Superior temporal gyrus (tissue), 1 donor: ENCODE data around the gene ZFAND2A.
"Not testable (repeated sequence)": the region's sequence is repeated elsewhere in the genome, so short reads cannot be mapped to it uniquely, and the experiment has no call there.

ENCODE experiments used
- DNase-seq: peaks from one replicate; pipeline ENCODE4 v3.0.0-alpha.2; 2016; ENCODE audit errors: extremely low spot score

The ZFAND2A gene

DNA sequence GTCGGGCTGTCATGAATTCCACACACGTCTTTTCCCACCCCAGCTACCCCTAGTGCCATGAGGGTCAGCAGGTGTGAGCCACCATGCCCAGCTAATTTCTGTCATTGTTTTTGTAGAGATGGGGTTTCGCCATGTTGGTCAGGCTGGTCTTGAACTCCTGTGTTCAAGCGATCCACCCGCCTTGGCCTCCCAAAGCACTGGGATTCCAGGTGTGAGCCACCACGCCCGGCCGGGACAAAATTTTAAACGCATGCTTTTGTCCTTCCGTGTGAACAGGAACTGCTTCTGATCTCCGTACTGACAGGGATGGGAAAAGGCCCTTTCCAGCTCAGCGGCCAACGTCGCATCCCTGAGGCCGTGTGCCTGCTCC lies 15.6 kb upstream of the ZFAND2A start:
- no peak for DNase-seq

DNA sequence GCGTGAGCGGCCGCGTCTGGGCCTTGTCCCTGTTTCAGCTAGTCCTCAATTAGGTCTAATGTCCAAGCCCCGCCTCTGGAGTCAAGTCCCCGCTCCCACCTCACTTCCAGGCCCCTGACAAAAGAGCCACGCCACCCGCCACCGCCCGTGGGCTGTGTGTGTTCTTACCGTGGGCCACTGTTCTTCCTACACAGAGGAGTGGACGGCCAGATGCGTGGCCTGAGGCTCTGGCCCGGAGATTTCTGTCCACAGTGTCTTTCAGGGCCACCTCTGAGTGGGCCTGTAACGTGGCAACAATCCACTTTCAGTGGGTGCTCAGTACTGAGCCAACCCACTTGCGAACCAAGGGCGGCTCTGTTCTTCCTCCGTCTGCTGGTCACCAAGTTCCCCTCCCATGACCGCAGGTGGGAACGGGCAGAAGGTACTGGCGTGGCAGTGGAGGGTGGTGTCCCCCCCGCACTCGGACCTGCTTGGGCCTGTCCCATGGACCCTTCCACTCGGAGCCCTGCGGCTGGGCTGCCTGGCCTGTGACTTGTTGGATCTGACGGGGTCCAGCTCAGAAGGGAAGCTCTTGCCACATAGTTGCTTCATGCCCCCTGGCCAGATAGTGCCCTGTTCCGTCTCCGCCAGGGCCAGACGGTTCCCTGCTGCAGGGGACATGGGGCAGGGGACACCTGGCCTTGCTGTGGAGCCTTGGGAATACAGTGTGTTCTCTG lies 15.0 kb upstream of the ZFAND2A start:
- no peak for DNase-seq

DNA sequence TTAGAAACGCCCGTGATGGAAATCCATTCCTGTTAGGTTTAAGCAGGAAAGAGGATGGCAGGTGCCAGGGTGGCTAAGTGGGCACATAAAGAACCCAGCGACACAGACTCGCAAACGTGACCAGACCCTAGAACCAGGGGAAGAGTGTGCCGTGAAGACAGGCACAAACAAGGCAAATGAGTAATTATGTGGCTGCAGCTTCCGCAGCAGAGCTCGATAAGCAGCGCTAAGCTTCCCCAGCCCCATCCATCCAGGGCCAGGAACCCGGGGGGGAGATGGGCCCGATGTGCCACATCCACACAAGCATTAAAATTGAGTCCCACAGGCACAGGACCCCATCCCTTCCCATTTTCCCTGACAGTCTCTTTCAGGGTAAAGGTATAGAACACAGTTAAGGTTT lies 14.0 kb upstream of the ZFAND2A start:
- DNase-seq: no peak

DNA sequence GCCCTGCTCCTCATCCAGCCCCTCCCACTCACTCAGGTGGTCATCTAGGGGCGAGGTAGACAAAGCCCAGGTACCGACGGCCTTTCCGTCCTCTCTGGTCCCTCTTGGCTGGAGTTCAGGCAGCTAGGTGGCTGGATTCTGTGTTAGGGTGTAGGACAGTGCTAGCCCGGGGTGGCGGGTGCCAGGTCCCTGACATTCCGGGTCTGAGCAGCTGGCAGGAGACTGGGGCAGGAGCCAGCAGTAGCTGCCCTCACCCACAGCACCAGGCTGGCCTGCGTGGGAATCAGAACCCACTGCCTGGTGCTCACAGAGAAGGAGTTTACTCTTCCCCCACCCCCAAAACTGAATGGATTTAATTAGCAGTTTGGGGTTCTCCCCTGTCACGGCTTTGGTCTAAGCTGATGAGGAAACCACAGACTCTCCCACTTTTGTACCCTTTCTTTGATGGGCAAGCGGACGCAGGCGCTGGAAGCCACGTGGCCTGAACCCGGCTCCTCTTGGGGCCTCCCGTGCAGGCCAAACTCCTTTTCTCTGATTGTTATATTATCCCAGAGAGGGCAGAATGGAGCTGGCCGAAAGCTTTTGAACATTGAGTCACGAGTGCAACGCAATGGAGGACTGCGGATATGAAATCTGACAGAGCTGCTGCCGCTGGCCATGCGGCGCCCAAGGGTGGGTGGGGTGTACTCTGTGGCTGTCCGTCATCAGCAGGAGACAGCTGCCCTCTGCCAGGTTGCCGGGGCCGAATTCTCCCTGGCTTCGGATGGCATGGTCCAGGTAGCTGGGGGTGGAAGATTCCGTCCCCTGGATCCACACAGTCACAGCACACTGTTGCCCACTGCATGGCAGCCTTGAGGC lies 12.9 kb upstream of the ZFAND2A start:
- DNase-seq: no peak

DNA sequence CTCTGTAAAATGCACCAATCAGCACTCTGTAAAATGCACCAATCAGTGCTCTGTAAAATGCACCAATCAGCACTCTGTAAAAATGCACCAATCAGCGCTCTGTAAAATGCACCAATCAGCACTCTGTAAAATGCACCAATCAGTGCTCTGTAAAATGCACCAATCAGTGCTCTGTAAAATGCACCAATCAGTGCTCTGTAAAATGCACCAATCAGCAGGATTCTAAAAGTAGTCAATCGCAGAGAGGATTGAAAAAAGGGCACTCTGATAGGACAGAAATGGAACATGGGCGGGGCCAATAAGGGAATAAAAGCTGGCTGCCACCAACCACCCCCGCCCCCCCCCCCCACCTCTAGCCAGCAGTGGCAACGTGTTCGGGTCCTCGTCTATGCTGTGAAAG lies 11.5 kb upstream of the ZFAND2A start:
- not testable (repeated sequence) for DNase-seq

DNA sequence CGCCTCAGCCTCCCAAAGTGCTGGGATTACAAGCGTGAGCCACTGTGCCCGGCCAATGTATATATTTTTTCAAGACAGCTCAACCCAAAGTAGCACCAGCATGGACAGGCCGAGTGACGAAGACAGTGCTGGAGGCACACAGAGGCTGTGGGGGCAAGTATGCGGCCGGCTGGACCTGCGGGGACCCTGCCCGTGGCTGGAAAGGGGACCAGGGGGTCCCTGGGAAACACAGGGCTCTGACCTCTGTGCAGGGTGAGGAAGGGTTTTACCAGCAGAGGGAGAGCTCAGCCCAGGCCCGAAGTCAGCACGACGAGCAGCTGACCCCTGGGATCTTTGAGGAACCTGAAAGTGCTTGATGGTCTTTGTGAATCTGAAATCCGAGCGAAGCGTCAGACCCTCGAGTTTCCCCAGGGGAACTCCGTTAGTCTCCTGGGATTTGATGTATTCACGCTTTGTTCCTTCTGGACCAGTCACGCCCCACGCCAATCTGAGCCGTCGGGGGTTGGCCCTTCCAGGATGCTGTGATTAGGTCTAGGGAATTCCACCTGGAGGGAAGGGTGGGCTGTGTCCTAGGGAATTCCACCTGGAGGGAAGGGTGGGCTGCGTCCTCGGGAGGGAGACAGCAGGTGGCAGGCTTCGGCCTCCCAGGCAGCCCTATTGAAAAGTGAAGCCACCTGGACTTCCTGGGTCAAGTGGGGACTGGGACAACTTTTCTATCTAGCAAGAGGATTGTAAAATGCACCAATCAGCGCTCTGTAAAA lies 10.9 kb upstream of the ZFAND2A start:
- DNase-seq: no peak

DNA sequence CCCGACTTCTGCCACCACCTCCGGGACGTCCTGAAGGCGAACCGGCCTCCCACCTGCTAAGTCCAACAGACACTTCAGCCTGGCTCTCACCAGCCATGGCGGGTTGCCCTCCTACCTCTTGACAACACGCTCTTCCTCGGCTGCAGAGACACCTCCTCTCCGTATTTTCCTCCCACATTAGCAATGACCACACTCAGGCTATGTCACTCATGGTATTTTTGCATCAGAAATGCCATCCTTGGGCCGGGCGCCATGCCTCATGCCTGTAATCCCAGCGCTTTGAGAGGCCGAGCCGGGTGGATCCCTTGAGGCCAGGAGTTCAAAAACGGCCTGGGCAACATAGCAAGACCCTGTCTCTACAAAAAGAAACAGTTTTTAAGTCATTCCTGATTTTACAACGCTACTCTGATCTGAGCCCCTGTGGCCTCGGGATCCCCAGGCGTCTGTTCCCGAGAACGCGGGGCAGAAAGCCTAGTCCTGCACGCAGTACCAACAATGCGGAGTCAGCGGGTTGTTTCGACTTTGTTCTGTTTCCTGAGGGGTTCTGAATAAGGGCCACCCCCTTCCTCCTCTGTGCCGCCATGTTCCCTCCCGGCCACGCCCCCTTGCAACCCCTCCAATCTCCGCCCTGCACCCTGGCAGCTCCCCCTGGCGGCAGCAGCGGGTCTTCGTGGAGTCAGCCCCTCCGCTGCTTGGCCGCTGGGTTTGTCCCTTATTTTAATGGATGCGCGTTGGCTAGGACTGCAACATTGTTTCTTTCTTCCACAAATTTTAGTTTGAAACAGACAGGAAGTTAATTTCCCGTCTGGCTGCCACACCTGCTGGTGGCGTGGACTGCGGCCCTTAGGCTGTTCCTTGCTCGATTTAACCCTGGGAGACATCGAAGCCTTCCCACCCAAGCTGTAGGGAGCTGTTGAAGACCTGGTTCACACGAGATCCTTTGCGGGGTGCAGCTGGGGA lies 9.7 kb upstream of the ZFAND2A start:
- DNase-seq: peak; percentile 57

DNA sequence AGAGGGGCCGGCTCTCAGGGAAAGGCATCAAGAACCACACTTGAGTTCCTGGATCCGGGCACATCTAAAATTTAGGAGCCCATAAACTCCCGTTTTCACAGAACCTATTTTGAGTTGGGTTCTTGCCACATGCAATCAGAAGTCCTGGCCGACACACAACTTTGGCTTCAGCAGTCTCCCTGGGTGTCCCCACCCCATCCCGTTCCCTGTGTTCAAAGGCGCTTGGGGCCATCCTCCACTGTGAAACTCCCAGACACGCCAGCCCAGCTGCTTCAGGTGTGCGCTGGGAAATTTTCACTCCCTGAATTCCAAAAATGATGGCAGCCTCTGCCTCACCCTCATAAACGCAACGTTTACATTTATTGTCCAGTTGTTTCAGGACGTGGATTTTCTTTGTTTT lies 8.4 kb upstream of the ZFAND2A start:
- DNase-seq: no peak

DNA sequence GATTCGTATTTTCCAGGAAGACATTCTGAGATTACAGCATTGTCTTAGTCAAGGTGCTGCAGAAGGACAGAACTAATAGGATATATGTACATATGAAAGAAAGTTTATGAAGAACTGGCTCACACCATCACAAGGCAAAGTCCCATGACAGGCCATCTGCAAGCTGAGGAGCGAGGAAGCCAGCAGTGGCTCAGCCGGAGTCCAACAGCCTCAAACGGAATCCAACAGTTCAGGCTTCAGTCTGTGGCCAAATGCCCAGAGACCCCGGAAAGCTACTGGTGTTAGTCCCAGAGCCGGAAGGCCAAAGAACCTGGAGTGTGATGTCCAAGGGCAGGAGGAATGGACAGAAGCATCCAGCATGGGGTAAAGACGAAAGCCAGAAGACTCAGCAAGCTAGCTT lies 4.4 kb upstream of the ZFAND2A start:
- no peak for DNase-seq

DNA sequence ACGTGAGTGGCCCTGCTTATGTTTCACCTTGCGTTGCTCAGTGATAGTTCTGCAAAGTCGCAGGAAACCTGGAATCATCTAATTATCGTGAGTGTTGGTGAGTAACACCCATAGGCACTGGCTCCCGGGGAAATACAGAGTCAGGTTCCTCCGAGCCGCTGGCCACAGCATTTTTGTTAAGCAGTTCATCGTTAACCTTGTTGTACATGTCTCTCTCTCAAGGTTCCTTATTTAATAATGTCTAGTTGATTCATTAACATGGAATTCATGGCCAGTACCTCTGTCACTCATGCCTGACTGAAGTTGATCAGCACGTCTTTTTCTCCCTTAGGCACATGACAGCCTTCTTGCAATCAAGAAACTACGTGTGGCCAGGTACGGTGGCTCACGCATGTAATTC lies 3.1 kb upstream of the ZFAND2A start:
- DNase-seq: no peak

DNA sequence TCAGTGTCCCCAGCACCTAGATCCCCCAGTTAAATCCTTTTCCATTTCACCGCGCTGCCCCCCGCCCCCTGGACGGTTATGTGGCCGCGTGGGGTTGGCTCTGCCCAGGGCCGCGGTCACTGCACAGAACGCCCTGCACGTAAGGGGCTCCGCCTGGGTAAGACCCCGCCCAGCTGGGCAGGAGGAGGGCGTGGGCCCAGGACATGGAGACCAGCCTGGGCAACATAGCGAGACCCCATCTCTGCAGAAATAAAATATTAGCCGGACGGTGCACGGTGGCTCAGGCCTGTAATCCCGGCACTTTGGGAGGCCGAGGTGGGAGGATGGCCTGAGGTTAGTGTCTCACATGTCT lies 650 bp upstream of the ZFAND2A start:
- no peak for DNase-seq

DNA sequence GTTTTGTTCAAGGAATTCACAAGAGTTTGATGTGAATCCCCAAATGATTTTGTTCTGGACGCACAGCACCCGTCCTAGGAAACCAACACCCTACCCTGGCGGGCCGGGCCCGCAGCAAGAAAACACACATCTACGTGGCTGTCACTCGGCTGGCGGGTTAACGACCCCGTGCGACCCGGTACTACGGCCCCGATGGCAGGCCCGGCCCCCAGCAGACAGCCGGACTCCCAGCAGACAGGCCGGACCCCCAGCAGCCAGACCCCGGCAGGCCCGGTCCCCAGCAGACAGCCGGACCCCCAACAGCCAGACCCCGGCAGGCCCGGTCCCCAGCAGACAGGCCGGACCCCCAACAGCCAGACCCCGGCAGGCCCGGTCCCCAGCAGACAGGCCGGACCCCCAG lies 765 bp downstream of the ZFAND2A start:
- not testable (repeated sequence) for DNase-seq

DNA sequence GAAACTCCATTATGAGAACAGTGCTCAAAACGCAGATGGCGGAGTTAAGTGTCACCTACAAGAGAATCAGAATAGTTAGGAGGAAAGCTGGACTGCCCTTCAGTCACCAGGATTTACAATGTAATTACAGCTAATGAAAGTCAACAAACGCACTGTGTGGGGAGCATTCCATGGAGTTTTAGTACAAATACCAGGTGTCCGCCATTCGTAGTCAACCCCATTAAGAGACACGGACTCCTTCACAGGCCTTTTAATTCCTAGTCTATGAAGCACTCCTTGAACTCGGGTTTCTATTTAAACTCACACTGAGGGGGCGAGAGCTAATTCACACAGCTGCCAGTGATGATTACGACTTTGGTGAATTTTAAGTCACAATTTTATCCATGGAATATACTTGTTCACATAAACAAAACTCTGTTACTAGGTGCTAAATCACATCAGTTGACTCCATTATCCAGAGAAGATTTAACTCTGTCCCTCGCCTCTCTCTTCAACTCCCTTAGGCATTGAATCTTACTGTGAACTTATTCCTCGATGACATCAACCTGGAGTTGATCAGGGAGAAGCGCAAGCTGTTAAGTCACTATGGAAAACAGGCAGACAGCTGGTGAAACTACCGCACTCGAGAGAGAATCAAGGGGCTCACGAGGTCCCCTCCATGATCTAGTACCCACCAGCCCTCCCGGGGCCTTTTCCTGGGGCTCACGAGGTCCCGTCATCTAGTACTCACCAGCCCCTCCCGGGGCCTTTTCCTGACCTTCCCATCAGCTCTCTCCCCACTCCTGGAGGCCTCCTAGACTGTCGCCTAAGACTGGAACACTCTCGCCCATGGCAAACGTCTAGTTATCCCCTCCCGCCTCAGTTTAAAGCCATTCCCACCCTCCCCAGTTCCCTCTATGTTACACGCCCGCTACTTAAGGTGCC lies 1.5 kb downstream of the ZFAND2A start:
- no peak for DNase-seq

DNA sequence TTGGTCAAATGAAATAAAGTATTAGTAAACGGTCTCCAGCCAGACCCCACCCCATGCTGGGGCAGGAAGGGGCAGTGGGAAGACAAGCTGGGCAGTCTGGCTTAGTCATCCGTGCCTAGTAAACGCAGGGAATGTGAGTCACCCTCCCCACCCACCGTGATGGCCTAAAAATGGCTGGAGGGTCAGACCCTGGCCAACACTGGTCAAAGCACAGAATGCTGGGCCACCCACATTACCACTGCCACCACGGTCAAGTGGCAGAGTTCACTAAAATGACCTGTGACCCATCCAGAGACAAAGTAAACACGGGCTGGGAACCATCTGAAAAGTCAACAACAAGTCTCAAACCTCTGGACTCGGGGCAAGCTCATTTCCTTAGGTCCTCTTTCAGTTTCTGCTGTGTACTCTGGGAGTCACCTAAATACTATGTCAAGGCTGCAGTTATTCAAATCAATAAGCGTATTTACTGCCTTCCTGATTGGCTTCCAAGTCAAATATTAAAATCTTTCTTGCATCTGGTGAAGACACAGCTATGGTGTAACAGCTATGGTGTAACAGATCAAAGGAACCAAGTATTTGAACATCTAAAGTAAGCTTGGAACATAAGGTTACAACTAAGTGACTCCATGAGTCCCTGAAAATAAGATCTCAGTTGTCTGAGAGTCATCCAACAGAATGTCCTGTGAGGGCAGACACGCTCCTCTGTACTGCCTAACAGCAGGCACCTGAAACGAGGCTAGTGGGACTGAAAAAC lies 3.0 kb downstream of the ZFAND2A start:
- DNase-seq: no peak

DNA sequence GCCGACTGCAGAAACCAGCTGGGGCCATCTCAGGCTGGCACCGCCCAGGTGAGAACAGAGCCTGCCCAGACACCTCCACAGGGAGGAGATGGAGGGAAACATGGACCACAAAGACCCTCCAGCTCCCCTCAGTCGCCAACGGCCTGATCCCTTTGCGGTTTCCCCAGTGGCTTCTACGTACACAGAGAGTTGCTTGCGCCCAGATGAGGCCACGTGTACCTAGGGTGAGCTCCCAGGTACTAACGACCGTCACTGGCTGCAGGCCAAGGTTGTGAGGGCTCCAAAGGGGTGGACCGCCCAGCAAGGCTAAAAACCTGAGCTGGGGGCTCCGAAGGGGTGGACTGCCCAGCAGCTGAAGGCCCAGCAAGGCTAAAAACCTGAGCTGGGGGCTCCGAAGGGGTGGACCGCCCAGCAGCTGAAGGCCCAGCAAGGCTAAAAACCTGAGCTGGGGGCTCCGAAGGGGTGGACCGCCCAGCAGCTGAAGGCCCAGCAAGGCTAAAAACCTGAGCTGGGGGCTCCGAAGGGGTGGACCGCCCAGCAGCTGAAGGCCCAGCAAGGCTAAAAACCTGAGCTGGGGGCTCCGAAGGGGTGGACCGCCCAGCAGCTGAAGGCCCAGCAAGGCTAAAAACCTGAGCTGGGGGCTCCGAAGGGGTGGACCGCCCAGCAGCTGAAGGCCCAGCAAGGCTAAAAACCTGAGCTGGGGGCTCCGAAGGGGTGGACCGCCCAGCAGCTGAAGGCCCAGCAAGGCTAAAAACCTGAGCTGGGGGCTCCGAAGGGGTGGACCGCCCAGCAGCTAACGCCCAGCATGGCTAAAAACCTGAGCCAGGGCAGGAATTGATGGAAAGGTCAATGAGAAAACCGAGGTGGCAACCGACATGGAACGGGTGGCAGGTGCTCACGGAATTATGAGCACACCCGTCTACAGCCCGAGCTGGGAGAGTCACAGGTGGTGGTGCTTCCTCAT lies 3.9 kb downstream of the ZFAND2A start:
- DNase-seq: not testable (repeated sequence)

DNA sequence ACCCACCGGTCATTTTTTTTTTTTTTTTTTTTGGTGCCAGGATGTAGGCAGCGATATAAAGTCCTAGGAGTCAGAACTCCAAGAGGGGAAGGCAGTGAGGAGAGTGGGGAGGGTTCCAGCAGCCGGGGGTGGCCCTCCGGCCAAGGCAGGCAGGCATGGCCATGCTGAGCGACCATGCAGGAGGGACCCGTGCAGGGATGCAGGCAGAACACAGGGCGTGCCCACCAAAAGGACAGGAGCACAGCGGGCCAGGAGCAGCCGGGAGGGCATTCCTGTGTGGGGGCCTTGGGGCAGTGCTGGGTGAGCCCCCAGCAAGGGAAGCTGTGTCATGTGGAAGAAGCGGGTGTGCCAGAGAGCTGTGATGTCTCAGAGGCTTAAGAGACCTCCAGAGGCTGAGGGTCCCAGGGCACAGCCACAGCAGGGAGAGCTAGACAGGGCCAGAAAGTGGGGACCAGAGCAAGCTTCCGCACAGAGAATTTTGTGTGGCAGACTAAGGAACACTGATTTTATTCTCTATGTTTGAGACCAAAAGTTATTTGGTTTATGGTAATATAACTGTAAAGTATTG lies 5.7 kb downstream of the ZFAND2A start:
- no peak for DNase-seq

DNA sequence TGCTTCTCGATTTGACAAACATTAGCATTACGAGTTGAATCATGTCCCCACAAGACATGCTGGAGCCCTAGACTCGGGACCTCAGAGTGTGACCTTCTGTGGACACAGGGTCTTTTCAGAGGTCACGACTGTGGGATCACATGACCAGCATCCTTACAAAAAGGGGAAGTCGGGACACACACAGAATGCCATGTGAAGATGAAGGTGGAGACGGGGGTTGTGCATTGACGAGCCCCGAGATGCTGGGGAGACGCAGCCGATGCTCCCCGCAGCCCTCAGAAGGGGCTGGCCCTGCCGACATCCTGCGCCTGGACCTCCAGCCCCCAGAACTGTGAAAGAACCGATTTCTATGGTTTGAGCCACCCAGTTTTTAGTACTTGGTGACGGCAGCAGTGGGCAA lies 7.5 kb downstream of the ZFAND2A start:
- DNase-seq: no peak
